B cell (primary cell): ENCODE results near the gene ADAMTS19. TPM values are rescaled to one million over a fixed set of nuclear protein-coding genes. Genes with fewer than 3 reads are reported as not detected.

Experiments
- ATAC-seq: fragments of 200-7000 bp; cut with Tn5 transposase; one replicate; pipeline ENCODE4 v1.10.0; 2021; ENCODE audit warnings: low read depth, mild to moderate bottlenecking, moderate number of reproducible peaks, moderate library complexity
- CTCF ChIA-PET: fragments of 350-600 bp; sonication (Branson Sonifier 250); formaldehyde crosslinking; loops from one replicate; lab custom pipeline; 2021; ENCODE audit warnings: antibody characterized with exemption, inconsistent platforms; lab: Charles Lee
- POLR2A ChIA-PET: fragments of 350-600 bp; sonication (Branson Sonifier 250); formaldehyde crosslinking; loops from one replicate; lab custom pipeline; 2021; ENCODE audit warnings: antibody characterized with exemption; lab: Charles Lee
- DNase-seq: peaks from one replicate; pipeline ENCODE4 v3.0.0; 2013
- H2AFZ ChIP-seq: 2 replicates; pipeline ENCODE4 v1.6.1; 2012; ENCODE audit warnings: mild to moderate bottlenecking, low read depth, low read length; ENCODE audit not compliant: insufficient read depth, poor library complexity, severe bottlenecking
- H3K27ac ChIP-seq, 2 donors: 1 replicate in 1 of 2; 2 replicates in 1 of 2; pipeline ENCODE4 v1.5.1; 2012 to 2013; ENCODE audit warnings: low read length in 2 of 2, mild to moderate bottlenecking in 2 of 2, moderate library complexity in 1 of 2
- H3K27me3 ChIP-seq, 4 experiments: fragments of 200-600 bp in 1 of 4; sonication (generic) in 1 of 4; replicated peaks in 1 of 4; 1 replicate in 2 of 4; 2 replicates in 2 of 4; pipeline versions ENCODE4 v1.6.1 to v1.7.0; 2013 to 2016; ENCODE audit warnings: low read length in 3 of 4, mild to moderate bottlenecking in 2 of 4, mixed read lengths in 1 of 4, moderate library complexity in 1 of 4; ENCODE audit not compliant: insufficient read depth in 4 of 4, control insufficient read depth in 3 of 4; ENCODE audit errors: control extremely low read depth in 1 of 4
- H3K36me3 ChIP-seq, 2 experiments: replicated peaks in 1 of 2; 1 replicate in 1 of 2; 2 replicates in 1 of 2; pipeline versions ENCODE4 v1.6.1 to v1.7.1; 2013; ENCODE audit warnings: low read length in 1 of 2; ENCODE audit not compliant: insufficient read depth in 2 of 2, control insufficient read depth in 1 of 2; ENCODE audit errors: control extremely low read depth in 1 of 2, extremely low read depth in 1 of 2
- H3K4me1 ChIP-seq, 2 donors: fragments of 200-600 bp in 1 of 2; sonication (generic) in 1 of 2; 1 replicate in 1 of 2; 2 replicates in 1 of 2; pipeline versions ENCODE4 v1.5.1 to v1.6.1; 2013 to 2017; ENCODE audit warnings: low read length in 2 of 2; ENCODE audit not compliant: control insufficient read depth in 2 of 2, insufficient read depth in 2 of 2
- H3K4me2 ChIP-seq: replicated peaks from 2 replicates; pipeline ENCODE3; 2012; ENCODE audit warnings: mild to moderate bottlenecking, low read depth, low read length; ENCODE audit not compliant: poor library complexity, severe bottlenecking
- H3K4me3 ChIP-seq, 5 experiments: fragments of 200-600 bp in 1 of 5; sonication (generic) in 1 of 5; 1 replicate in 3 of 5; 2 replicates in 2 of 5; pipeline versions ENCODE4 v1.5.1 to v1.7.0; 2011 to 2016; ENCODE audit warnings: low read length in 4 of 5, mild to moderate bottlenecking in 4 of 5, low read depth in 2 of 5, control low read depth in 1 of 5, moderate library complexity in 1 of 5; ENCODE audit not compliant: insufficient read depth in 1 of 5; ENCODE audit errors: control extremely low read depth in 1 of 5, extremely low read depth in 1 of 5
- H3K79me2 ChIP-seq: fragments of 200-600 bp; sonication (generic); one replicate; pipeline ENCODE4 v1.6.0; 2016; ENCODE audit warnings: low read length; ENCODE audit not compliant: control insufficient read depth, insufficient read depth
- H3K9ac ChIP-seq: fragments of 200-600 bp; sonication (generic); 2 replicates; pipeline ENCODE4 v1.6.1; 2017; ENCODE audit warnings: mild to moderate bottlenecking, low read length, moderate library complexity
- H3K9me3 ChIP-seq, 3 donors: one replicate each; pipeline versions ENCODE4 v1.6.1 to v1.7.1; 2013; ENCODE audit warnings: low read length in 2 of 3; ENCODE audit not compliant: control insufficient read depth in 2 of 3, insufficient read depth in 1 of 3; ENCODE audit errors: control extremely low read depth in 1 of 3
- H4K20me1 ChIP-seq: 2 replicates; pipeline ENCODE4 v1.6.0; 2012; ENCODE audit warnings: mild to moderate bottlenecking, low read length; ENCODE audit not compliant: insufficient read depth, control insufficient read depth, poor library complexity, severe bottlenecking
- H3K27ac Mint-ChIP-seq: one replicate; pipeline ENCODE4 v1.8.0; 2021; ENCODE audit warnings: mixed read lengths
- H3K27me3 Mint-ChIP-seq: one replicate; pipeline ENCODE4 v1.8.0; 2021; ENCODE audit warnings: mixed read lengths
- H3K4me1 Mint-ChIP-seq: one replicate; pipeline ENCODE4 v1.8.0; 2021; ENCODE audit warnings: mixed read lengths
- H3K4me3 Mint-ChIP-seq: one replicate; pipeline ENCODE4 v1.8.0; 2021; ENCODE audit warnings: mixed read lengths
- H3K9me3 Mint-ChIP-seq: one replicate; pipeline ENCODE4 v1.8.0; 2022; ENCODE audit warnings: mixed read lengths; ENCODE audit not compliant: insufficient read depth
- EZH2 ChIP-seq: IDR thresholded peaks from 2 replicates; pipeline ENCODE4 v1.6.1; 2012; ENCODE audit warnings: borderline replicate concordance, low read depth, mild to moderate bottlenecking, moderate library complexity, low read length; ENCODE audit not compliant: insufficient read depth, poor library complexity, severe bottlenecking
- whole genome bisulfite sequencing: methylation state at CpG from one replicate; pipeline ENCODE4 v1.1.5; 2013; ENCODE audit warnings: missing lambda C conversion rate; ENCODE audit not compliant: insufficient coverage; 5-methylcytosine and 5-hydroxymethylcytosine counted together
- intact Hi-C: fragments of 100-400 bp; cut with micrococcal nuclease; formaldehyde crosslinking; loops from one replicate; pipeline ENCODE4 v1.10.0; 2022
- polyA plus RNA-seq: library from polyadenylated mRNA; depleted of rRNA; stranded (reverse); fragments of >200 nt; gene quantifications from 2 replicates; pipeline ENCODE4 v1.2.3, GENCODE V29; 2012
- total RNA-seq, 2 donors: library from RNA; stranded (reverse); fragments of 120-200 nt in 1 of 2; gene quantifications; 1 replicate in 1 of 2; 2 replicates in 1 of 2; pipeline versions ENCODE4 v1.2.3 to v1.2.4, GENCODE V29; 2013 to 2022
- TF ChIP-seq, protein P1 (sequence below): fragments of 200-600 bp; IDR thresholded peaks from one replicate; pipeline ENCODE4 v1.8.0; 2022; ENCODE audit warnings: antibody characterized with exemption, mild to moderate bottlenecking

The ADAMTS19 gene
- total and polyA plus RNA-seq, 2 donors (not counting 1 experiment from before 2014, with no cell fraction given), result not detected

DNA sequence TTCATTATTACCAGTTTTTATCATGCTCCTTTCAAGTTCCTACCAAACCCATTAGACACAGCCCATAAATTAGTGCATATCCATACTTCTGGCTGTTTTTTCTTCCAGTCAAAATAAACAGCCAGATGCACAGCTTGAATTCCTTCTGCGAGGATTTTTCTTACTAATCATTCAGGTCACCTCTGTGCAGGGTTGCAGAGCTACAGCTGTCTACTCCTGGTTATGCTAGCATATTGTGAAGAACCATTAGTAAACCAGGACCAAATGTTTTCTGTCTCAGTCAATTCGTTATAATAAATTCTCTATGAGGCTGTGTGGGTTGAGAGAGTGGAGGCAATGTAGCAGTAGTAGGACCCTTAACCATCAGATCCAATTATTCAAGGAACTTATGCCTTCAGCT, 279.7 kb downstream of the ADAMTS19 start:
- TF ChIP-seq, protein P1, sequence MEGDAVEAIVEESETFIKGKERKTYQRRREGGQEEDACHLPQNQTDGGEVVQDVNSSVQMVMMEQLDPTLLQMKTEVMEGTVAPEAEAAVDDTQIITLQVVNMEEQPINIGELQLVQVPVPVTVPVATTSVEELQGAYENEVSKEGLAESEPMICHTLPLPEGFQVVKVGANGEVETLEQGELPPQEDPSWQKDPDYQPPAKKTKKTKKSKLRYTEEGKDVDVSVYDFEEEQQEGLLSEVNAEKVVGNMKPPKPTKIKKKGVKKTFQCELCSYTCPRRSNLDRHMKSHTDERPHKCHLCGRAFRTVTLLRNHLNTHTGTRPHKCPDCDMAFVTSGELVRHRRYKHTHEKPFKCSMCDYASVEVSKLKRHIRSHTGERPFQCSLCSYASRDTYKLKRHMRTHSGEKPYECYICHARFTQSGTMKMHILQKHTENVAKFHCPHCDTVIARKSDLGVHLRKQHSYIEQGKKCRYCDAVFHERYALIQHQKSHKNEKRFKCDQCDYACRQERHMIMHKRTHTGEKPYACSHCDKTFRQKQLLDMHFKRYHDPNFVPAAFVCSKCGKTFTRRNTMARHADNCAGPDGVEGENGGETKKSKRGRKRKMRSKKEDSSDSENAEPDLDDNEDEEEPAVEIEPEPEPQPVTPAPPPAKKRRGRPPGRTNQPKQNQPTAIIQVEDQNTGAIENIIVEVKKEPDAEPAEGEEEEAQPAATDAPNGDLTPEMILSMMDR, result no peak
- no peak for TF ChIP-seq EZH2
- ATAC-seq, result no peak

DNA sequence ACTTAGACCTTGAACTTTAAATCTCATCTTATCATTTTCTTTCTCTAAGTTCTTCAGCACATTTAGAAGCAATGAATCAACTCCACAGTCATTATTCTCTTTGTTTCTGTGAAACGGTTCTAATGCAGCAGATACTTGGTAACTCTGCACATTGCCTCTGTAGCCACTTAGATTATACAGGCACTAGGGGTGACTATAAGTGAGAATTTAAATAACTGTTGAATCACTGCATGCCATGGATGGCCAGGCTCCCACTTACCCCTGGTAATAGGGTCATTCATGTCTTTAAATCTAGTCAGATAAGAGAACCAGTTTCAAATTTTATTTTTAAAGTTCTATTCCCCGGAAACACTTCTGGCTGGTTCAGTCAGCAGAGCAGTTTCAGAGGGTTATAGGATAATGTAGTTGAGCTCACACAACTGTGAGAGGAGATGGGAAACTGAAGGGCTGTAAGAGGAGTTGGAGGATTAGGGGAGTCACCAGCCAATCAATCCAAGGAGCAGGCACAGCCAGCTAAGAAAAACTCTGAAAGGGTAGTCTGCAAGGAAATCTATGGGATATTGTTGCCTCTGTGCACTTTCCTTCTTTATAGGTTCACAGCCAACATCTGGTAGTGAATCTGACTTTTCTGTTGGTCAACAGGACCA, 283.6 kb downstream of the ADAMTS19 start:
- ChIA-PET POLR2A (no interaction called here), CTCF (no interaction called here)
- Histone ChIP-seq H3K27ac (no peak overlapping the region), H3K27me3 (no peaks in the 10 kb centered on the region), H3K9ac (no peak overlapping the region), H3K4me1 (no peaks in the 10 kb centered on the region), H3K36me3 (no peaks in the 10 kb centered on the region), H3K79me2 (no peaks in the 10 kb centered on the region), H3K9me3 (no peaks in the 10 kb centered on the region), H3K4me3 (no peak overlapping the region), H2AFZ (no peak overlapping the region), H4K20me1 (no peaks in the 10 kb centered on the region), H3K4me2 (no peak overlapping the region)
- Mint-ChIP-seq H3K9me3 (no peaks in the 10 kb centered on the region), H3K4me3 (no peak overlapping the region), H3K27me3 (no peaks in the 10 kb centered on the region), H3K4me1 (no peaks in the 10 kb centered on the region), H3K27ac (no peak overlapping the region)
- no peak for ATAC-seq
- DNase-seq, result no peak
- no peak for TF ChIP-seq EZH2
- TF ChIP-seq, protein P1, result no peak
- intact Hi-C loops, result no loop called here
- WGBS, result 100% methylated on average over 1 of the region's 2 CpGs

More for the DNA sequence above, 279.7 kb downstream of the ADAMTS19 start:
- no peaks in the 10 kb centered on the region for H3K9me3 ChIP-seq
- ChIA-PET POLR2A (no interaction called here), CTCF (interaction anchor here (1.3 kb wide), 1 partner anchor 32 kb away, joined by 3 read pairs; no protein-coding TSS in a partner anchor)
- H3K27ac ChIP-seq, result no peak overlapping the region
- no peak overlapping the region for H3K4me3 ChIP-seq
- H3K27me3 ChIP-seq, result no peaks in the 10 kb centered on the region
- Mint-ChIP-seq H3K4me3 (no peak overlapping the region), H3K27ac (no peak overlapping the region), H3K27me3 (no peaks in the 10 kb centered on the region), H3K4me1 (no peaks in the 10 kb centered on the region), H3K9me3 (no peaks in the 10 kb centered on the region)
- intact Hi-C loops, result no loop called here
- H4K20me1 ChIP-seq, result no peaks in the 10 kb centered on the region
- no peak for DNase-seq
- no peak overlapping the region for H3K9ac ChIP-seq
- no peaks in the 10 kb centered on the region for H3K36me3 ChIP-seq
- no peak overlapping the region for H3K4me2 ChIP-seq
- H2AFZ ChIP-seq, result no peak overlapping the region
- no peaks in the 10 kb centered on the region for H3K4me1 ChIP-seq
- no peaks in the 10 kb centered on the region for H3K79me2 ChIP-seq
- WGBS, result no CpG with 5 or more reads among the region's 2 CpGs
